ENCODE measurements around the gene ILKAP.
"Not testable (repeated sequence)": the region's sequence is repeated elsewhere in the genome, so short reads cannot be mapped to it uniquely, and the experiment has no call there.

Gene ILKAP

DNA sequence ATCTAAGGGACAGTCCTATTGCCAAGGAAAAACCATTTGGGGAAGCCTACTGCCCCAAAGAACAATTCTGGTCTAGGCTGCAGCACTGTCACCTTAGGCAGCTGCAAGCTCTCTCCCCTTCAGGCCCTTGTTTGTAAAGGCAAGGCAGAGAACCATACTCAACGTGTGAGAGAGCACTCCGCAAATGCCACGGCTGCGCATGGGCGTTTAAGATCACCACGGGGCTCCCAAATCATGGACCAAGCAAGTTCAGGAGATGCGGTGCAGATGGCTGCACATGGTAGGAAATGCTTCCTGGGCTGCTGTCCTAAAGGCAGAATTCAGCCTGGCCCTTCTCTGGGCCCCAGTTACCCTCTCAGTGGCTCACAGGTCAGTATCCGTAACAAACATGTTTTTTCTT, 29.2 kb downstream of the ILKAP start:
- Histone ChIP-seq H3K4me3 (ENCODE audit: low read depth in 1 of 5, low read length in 5 of 5) (no peak overlapping the region), H3K27ac (ENCODE audit: low read depth, low read length) (no peak overlapping the region), H3K27me3 (ENCODE audit: control insufficient read depth in 5 of 5, insufficient read depth in 4 of 5, low read length in 5 of 5) (no peaks in the 10 kb centered on the region), H3K9me3 (ENCODE audit: control insufficient read depth in 5 of 5, low read length in 5 of 5) (no peaks in the 10 kb centered on the region), H3K4me1 (ENCODE audit: control insufficient read depth in 5 of 5, insufficient read depth in 5 of 5, low read length in 5 of 5) (peaks cover 7 to 21% (median 18%) of the 10 kb centered on the region in 5 donors), H3K36me3 (ENCODE audit: control insufficient read depth in 5 of 5, insufficient read depth in 5 of 5, low read length in 5 of 5) (peaks cover 26 to 84% (median 82%) of the 10 kb centered on the region in 5 donors), H3K9ac (ENCODE audit: low read length in 5 of 5) (no peak overlapping the region)

DNA sequence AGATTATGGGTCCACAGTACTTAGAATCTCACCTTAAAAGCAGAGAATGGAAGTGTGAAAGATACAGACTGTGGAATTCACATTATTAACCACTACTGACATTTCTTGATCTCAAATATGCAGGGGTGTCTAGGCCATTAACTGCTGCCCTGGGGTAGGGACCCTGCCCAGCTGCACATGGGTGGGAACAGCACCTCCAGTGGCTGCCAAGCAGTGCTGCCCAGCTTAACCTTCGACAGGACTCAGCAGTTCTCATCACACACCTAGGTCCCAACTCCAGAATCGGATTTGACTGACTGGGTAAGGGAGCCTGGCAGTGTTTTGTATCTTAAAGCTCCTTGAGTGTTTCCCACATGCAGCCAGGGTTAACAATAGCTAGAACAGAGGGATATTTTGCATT, 29.8 kb downstream of the ILKAP start:
- no peak overlapping the region for H3K9ac ChIP-seq (ENCODE audit: low read length in 5 of 5)
- no peaks in the 10 kb centered on the region for H3K9me3 ChIP-seq (ENCODE audit: control insufficient read depth in 5 of 5, low read length in 5 of 5)
- peaks cover 7 to 25% (median 22%) of the 10 kb centered on the region in 5 donors for H3K4me1 ChIP-seq (ENCODE audit: control insufficient read depth in 5 of 5, insufficient read depth in 5 of 5, low read length in 5 of 5)
- H3K4me3 ChIP-seq (ENCODE audit: low read depth in 1 of 5, low read length in 5 of 5): no peak overlapping the region
- peaks cover 22 to 84% (median 78%) of the 10 kb centered on the region in 5 donors for H3K36me3 ChIP-seq (ENCODE audit: control insufficient read depth in 5 of 5, insufficient read depth in 5 of 5, low read length in 5 of 5)
- H3K27ac ChIP-seq (ENCODE audit: low read depth, low read length): no peak overlapping the region
- H3K27me3 ChIP-seq (ENCODE audit: control insufficient read depth in 5 of 5, insufficient read depth in 4 of 5, low read length in 5 of 5): no peaks in the 10 kb centered on the region

DNA sequence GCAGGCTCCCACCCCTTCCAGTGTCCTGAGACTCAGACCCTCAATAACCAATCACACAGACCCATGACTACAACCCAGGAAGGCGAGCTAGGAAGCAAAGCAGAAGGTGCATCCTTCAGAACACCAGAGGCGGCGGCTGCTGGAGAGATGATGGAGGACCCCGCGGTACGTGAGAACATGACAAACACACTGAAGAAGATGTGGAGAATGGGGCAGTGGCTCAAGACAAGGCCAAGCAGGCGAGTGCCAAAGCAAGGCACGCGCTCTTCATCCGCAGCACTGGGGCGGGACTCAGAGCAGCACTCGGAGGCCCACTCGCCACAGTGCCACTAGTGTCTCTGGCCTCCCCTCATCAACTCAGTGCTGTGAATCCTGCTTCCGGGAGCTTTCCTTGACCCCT, 31.1 kb downstream of the ILKAP start:
- Histone ChIP-seq H3K4me3 (ENCODE audit: low read depth in 1 of 5, low read length in 5 of 5) (no peak overlapping the region), H3K9me3 (ENCODE audit: control insufficient read depth in 5 of 5, low read length in 5 of 5) (no peaks in the 10 kb centered on the region), H3K27ac (ENCODE audit: low read depth, low read length) (no peak overlapping the region), H3K4me1 (ENCODE audit: control insufficient read depth in 5 of 5, insufficient read depth in 5 of 5, low read length in 5 of 5) (peaks cover 7 to 25% (median 22%) of the 10 kb centered on the region in 5 donors), H3K27me3 (ENCODE audit: control insufficient read depth in 5 of 5, insufficient read depth in 4 of 5, low read length in 5 of 5) (no peaks in the 10 kb centered on the region), H3K9ac (ENCODE audit: low read length in 5 of 5) (no peak overlapping the region), H3K36me3 (ENCODE audit: control insufficient read depth in 5 of 5, insufficient read depth in 5 of 5, low read length in 5 of 5) (peaks cover 14 to 81% (median 75%) of the 10 kb centered on the region in 5 donors)

DNA sequence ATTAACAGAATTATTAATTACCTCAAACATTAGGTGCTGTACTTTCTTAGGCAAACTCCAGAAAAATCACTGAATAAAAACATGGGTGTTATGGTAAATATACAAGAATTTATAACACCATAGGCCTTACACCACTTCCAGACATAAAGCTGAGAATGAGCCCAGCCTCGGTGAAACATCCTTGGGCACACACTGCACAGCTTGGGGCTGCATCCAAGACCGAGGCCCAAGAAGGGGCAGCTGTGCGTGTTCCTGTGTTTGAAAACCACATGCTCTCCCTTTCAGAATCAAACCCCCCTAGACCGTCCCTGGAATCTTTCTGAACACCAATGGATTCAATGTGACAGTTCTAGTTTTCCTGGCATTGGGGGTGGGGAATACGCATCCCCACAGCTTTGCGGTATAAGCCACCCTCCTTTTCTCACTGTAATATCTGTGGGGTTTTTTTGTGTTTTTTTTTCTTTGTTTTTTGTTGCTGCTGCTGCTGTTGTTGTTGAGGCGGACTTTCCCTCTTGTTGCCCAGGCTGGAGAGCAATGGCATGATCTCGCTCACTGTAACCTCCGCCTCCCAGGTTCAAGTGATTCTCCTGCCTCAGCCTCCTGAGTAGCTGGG, 31.8 kb downstream of the ILKAP start:
- Histone ChIP-seq H3K36me3 (ENCODE audit: control insufficient read depth in 5 of 5, insufficient read depth in 5 of 5, low read length in 5 of 5) (peaks cover 7 to 81% (median 68%) of the 10 kb centered on the region in 5 donors), H3K4me1 (ENCODE audit: control insufficient read depth in 5 of 5, insufficient read depth in 5 of 5, low read length in 5 of 5) (peaks cover 7 to 27% (median 21%) of the 10 kb centered on the region in 5 donors), H3K9ac (ENCODE audit: low read length in 5 of 5) (peak overlapping the region in 1 of 5 donors; percentile 4), H3K27me3 (ENCODE audit: control insufficient read depth in 5 of 5, insufficient read depth in 4 of 5, low read length in 5 of 5) (no peaks in the 10 kb centered on the region), H3K9me3 (ENCODE audit: control insufficient read depth in 5 of 5, low read length in 5 of 5) (no peaks in the 10 kb centered on the region), H3K4me3 (ENCODE audit: low read depth in 1 of 5, low read length in 5 of 5) (no peak overlapping the region), H3K27ac (ENCODE audit: low read depth, low read length) (no peak overlapping the region)

DNA sequence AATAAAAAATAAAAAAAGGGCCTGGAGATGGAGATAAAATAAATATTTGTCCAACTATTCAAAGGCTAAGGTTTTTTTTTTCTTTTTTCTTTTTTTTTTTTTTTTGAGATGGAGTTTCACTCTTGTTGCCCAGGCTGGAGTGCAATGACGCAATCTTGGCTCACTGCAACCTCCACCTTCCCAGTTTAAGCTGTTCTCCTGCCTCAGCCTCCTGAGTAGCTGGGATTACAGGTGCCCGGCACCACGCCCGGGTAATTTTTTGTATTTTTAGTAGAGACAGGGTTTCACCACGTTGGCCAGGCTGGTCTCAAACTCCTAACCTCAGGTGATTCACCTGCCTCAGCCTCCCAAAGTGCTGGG, 32.4 kb downstream of the ILKAP start:
- Histone ChIP-seq H3K36me3 (ENCODE audit: control insufficient read depth in 5 of 5, insufficient read depth in 5 of 5, low read length in 5 of 5) (peaks cover 5 to 77% (median 63%) of the 10 kb centered on the region in 5 donors), H3K27ac (ENCODE audit: low read depth, low read length) (peak overlapping the region; percentile 93), H3K4me1 (ENCODE audit: control insufficient read depth in 5 of 5, insufficient read depth in 5 of 5, low read length in 5 of 5) (peaks cover 7 to 30% (median 19%) of the 10 kb centered on the region in 5 donors)
- H3K9ac ChIP-seq (ENCODE audit: low read length in 5 of 5); H3K27me3 ChIP-seq (ENCODE audit: control insufficient read depth in 5 of 5, insufficient read depth in 4 of 5, low read length in 5 of 5); H3K9me3 ChIP-seq (ENCODE audit: control insufficient read depth in 5 of 5, low read length in 5 of 5); H3K4me3 ChIP-seq (ENCODE audit: low read depth in 1 of 5, low read length in 5 of 5): not testable (repeated sequence)

DNA sequence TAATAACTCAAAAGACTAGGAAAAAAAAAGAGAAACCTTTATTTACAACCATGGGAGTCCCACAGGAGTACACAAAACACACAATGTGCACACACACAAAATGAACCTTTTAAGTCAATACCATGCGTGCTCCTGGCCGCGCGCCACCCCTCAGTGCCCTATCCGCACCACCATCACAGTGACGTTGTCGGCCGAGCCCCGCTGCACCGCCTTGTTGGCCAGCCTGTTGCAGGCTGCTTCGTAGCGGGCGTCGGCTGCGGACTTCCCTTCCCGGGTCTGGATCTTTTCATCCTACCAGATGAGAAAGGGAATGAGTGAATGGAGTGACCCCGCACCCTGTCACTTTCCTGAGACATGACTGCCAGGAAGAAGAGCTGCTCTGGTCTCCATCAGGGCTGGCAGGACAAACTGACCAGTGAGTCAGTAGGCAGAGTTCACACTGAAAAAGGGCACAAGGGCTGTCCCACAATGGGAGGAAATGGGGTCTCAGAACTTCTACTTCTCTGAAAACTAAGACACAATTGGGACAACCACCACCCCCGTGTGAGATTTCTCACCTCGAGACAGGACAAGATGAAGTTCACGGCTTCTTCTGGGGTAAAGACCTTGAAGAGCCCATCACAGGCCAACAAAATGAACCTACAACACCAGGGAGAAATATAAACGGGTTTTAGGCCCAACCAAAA, 33.0 kb downstream of the ILKAP start:
- H3K4me3 ChIP-seq (ENCODE audit: low read depth in 1 of 5, low read length in 5 of 5): no peak overlapping the region

DNA sequence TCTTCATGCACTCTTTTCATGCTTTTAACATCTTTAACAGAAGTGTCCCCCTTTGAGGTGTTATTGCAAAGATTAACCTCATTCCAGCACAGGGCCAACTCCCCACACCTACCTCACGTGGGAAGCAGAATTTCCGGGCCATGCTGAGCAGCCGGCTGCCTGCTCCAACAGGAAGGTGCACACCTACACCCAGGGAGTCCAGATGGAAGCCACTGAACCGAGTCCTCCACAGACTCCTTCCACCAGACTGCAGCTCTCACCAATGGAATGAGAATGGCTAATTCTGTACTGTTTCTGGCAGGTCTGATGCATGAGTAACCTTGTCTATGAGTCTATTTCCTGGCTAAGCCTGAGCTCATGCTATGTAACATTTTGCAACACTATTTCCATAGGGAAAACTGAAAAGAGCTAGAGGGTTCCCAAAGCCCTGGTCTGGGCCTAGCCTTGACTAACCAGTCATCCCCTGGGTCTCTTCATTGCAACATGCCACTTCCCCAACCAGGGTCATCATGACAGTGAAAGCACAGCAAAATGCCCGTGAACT, 33.7 kb downstream of the ILKAP start:
- Histone ChIP-seq H3K27me3 (ENCODE audit: control insufficient read depth in 5 of 5, insufficient read depth in 4 of 5, low read length in 5 of 5) (peaks cover 0 to 3% (median 0%) of the 10 kb centered on the region in 5 donors), H3K9me3 (ENCODE audit: control insufficient read depth in 5 of 5, low read length in 5 of 5) (no peaks in the 10 kb centered on the region), H3K9ac (ENCODE audit: low read length in 5 of 5) (peak overlapping the region in 2 of 5 donors; percentile 11 to 22), H3K4me1 (ENCODE audit: control insufficient read depth in 5 of 5, insufficient read depth in 5 of 5, low read length in 5 of 5) (peaks cover 7 to 35% (median 19%) of the 10 kb centered on the region in 5 donors), H3K27ac (ENCODE audit: low read depth, low read length) (peak overlapping the region; percentile 93), H3K36me3 (ENCODE audit: control insufficient read depth in 5 of 5, insufficient read depth in 5 of 5, low read length in 5 of 5) (peaks cover 4 to 70% (median 55%) of the 10 kb centered on the region in 5 donors), H3K4me3 (ENCODE audit: low read depth in 1 of 5, low read length in 5 of 5) (no peak overlapping the region)

More for the DNA sequence above, 33.0 kb downstream of the ILKAP start:
- Histone ChIP-seq H3K4me1 (ENCODE audit: control insufficient read depth in 5 of 5, insufficient read depth in 5 of 5, low read length in 5 of 5) (peaks cover 7 to 35% (median 19%) of the 10 kb centered on the region in 5 donors), H3K36me3 (ENCODE audit: control insufficient read depth in 5 of 5, insufficient read depth in 5 of 5, low read length in 5 of 5) (peaks cover 5 to 77% (median 61%) of the 10 kb centered on the region in 5 donors), H3K9me3 (ENCODE audit: control insufficient read depth in 5 of 5, low read length in 5 of 5) (no peaks in the 10 kb centered on the region), H3K27ac (ENCODE audit: low read depth, low read length) (peak overlapping the region; percentile 93), H3K27me3 (ENCODE audit: control insufficient read depth in 5 of 5, insufficient read depth in 4 of 5, low read length in 5 of 5) (no peaks in the 10 kb centered on the region), H3K9ac (ENCODE audit: low read length in 5 of 5) (peak overlapping the region in 1 of 5 donors; percentile 26)

DNA sequence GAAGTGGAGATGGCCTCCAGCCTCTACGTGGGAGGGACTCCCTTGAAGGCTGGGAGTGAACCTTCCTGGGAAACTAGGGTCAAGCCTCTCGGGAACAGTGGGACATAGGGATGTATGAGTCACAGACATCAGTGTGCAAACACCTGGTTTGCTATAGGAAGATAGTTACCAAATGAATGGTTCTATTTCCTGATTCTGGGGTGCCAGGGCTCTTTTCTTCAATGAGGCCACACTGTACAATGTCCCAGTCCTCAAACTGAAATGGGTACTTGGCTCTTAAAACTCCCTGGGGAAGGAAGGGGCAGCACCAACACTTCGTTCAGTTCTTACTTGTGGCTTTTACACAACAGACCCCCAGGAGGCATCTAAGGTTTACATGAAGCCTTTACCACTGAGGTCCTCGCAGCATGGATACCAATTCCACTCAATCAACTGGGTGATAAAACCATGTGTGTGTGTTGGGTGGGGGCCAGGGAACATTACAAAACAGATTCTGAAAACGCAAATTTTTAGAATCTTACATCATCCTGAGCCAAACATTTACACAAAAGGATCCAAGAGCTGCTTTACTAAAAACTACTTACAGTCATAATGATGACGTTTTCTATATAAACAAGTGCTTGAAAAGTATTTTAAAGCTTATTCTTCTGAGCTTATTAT, 34.3 kb downstream of the ILKAP start:
- H3K4me3 ChIP-seq (ENCODE audit: low read depth in 1 of 5, low read length in 5 of 5): no peak overlapping the region
- H3K9ac ChIP-seq (ENCODE audit: low read length in 5 of 5): peak overlapping the region in 2 of 5 donors; percentile 11 to 22
- H3K4me1 ChIP-seq (ENCODE audit: control insufficient read depth in 5 of 5, insufficient read depth in 5 of 5, low read length in 5 of 5): peaks cover 7 to 36% (median 19%) of the 10 kb centered on the region in 5 donors
- H3K36me3 ChIP-seq (ENCODE audit: control insufficient read depth in 5 of 5, insufficient read depth in 5 of 5, low read length in 5 of 5): peaks cover 3 to 64% (median 49%) of the 10 kb centered on the region in 5 donors
- H3K9me3 ChIP-seq (ENCODE audit: control insufficient read depth in 5 of 5, low read length in 5 of 5): no peaks in the 10 kb centered on the region
- peaks cover 0 to 5% (median 2%) of the 10 kb centered on the region in 5 donors for H3K27me3 ChIP-seq (ENCODE audit: control insufficient read depth in 5 of 5, insufficient read depth in 4 of 5, low read length in 5 of 5)
- H3K27ac ChIP-seq (ENCODE audit: low read depth, low read length): peak overlapping the region; percentile 93

DNA sequence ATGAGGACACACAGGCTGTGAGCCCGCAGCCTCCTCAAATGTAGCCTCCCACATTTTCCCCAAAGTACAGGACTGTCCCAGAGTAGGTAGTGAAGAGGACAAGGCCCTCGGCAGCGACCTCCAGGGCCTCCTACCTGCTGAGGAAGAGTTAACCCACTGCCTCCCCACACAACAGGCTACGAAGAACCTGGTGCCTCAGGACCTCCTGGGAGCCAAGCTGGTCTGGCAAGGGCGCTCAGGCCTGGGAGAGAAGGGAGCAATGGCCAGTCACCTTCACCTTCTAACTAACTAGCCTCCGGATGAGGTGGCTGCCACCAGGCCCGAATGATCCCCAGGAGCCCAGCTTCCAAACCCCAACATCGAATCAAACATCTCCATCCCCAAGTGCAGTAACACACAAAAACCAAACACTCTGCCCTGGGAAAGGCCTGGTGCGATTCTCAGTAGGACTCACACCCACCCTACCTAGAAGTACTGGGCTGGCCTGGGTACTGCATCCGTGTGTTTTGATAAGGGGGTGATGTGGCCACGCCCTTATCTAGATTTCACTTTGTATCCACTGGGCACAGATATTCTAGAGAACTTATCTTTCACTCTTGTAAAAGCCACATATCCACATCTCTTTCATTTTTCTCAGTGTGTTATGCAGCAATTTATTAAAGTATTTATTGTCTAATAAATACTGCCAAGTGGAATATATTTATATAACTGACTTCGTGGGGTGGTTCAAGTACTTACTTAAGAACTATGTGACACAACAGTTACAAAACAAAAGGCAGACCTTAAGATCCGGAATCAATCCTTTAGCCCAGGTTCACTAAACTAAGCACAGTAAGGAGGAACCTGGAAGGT, 35.1 kb downstream of the ILKAP start:
- no peak overlapping the region for H3K9ac ChIP-seq (ENCODE audit: low read length in 5 of 5)
- peaks cover 0 to 7% (median 3%) of the 10 kb centered on the region in 5 donors for H3K27me3 ChIP-seq (ENCODE audit: control insufficient read depth in 5 of 5, insufficient read depth in 4 of 5, low read length in 5 of 5)
- H3K4me1 ChIP-seq (ENCODE audit: control insufficient read depth in 5 of 5, insufficient read depth in 5 of 5, low read length in 5 of 5): peaks cover 7 to 41% (median 23%) of the 10 kb centered on the region in 5 donors
- H3K36me3 ChIP-seq (ENCODE audit: control insufficient read depth in 5 of 5, insufficient read depth in 5 of 5, low read length in 5 of 5): peaks cover 0 to 57% (median 42%) of the 10 kb centered on the region in 5 donors
- no peaks in the 10 kb centered on the region for H3K9me3 ChIP-seq (ENCODE audit: control insufficient read depth in 5 of 5, low read length in 5 of 5)
- peak overlapping the region; percentile 93 for H3K27ac ChIP-seq (ENCODE audit: low read depth, low read length)
- H3K4me3 ChIP-seq (ENCODE audit: low read depth in 1 of 5, low read length in 5 of 5): no peak overlapping the region
